ENCODE results near the gene CYTH4. TPM values are rescaled to one million over a fixed set of nuclear protein-coding genes. Genes with fewer than 3 reads are reported as not detected.

Gene CYTH4
- polyA plus RNA-seq, 1 donor from 2014 or later: not detected

- Histone ChIP-seq H3K79me2 (replicated peaks; ENCODE audit: insufficient read depth, low read length) (no peaks in the 10 kb centered on the region), H3K4me2 (ENCODE audit: low read length) (no peak overlapping the region), H3K27ac (ENCODE audit: low read length) (no peak overlapping the region)
These were observed 12.2 kb upstream of the CYTH4 start for GRCh38 chr22:37269936-37270678.

GRCh38 chr22:37270928-37271650 lies 11.2 kb upstream of the CYTH4 start:
- Histone ChIP-seq H3F3A (ENCODE audit: insufficient read depth, low read length, poor library complexity, severe bottlenecking) (no peaks in the 10 kb centered on the region), H3K9ac (ENCODE audit: low read length) (no peak overlapping the region), H3K9me3 (ENCODE audit: low read length) (no peaks in the 10 kb centered on the region), H4K20me1 (ENCODE audit: insufficient read depth) (no peaks in the 10 kb centered on the region), H2AFZ (ENCODE audit: low read depth, low read length) (no peak overlapping the region), H3K27me3 (ENCODE audit: insufficient read depth, low read depth, low read length) (no peaks in the 10 kb centered on the region), H3K9me2 (ENCODE audit: insufficient read depth, low read length) (no peaks in the 10 kb centered on the region), H3K4me3 (ENCODE audit: low read length) (no peak overlapping the region), H3K36me3 (ENCODE audit: insufficient read depth, low read length) (no peaks in the 10 kb centered on the region), H3K27ac (ENCODE audit: low read length) (no peak overlapping the region), H3K79me2 (replicated peaks; ENCODE audit: insufficient read depth, low read length) (no peaks in the 10 kb centered on the region), H3K4me2 (ENCODE audit: low read length) (no peak overlapping the region)
- no peak for TF ChIP-seq REST (IDR thresholded peaks at IDR 0.05; ENCODE audit: borderline replicate concordance)
- TF ChIP-seq CTCF (IDR thresholded peaks at IDR 0.05; ENCODE audit: poor library complexity, severe bottlenecking): no peak
- no peak for TF ChIP-seq MXI1 (conservative IDR thresholded peaks at IDR 0.05; ENCODE audit: poor library complexity, severe bottlenecking)
- no peak for TF ChIP-seq EZH2 (IDR thresholded peaks at IDR 0.05; ENCODE audit: borderline replicate concordance, insufficient read depth, low read length, poor library complexity, severe bottlenecking)
- no peak for TF ChIP-seq EP300 (conservative IDR thresholded peaks at IDR 0.05; ENCODE audit: poor library complexity, severe bottlenecking)
- no peak for TF ChIP-seq SMC3 (conservative IDR thresholded peaks at IDR 0.05; ENCODE audit: poor library complexity)
- TF ChIP-seq RAD21 (conservative IDR thresholded peaks at IDR 0.05): no peak
- TF ChIP-seq POLR2AphosphoS5 (IDR thresholded peaks at IDR 0.05): no peak
- TF ChIP-seq TAF1 (IDR thresholded peaks at IDR 0.05; ENCODE audit: low read depth): no peak

More at GRCh38 chr22:37269936-37270678, 12.2 kb upstream of the CYTH4 start:
- Histone ChIP-seq H3K9ac (ENCODE audit: low read length) (no peak overlapping the region), H3K9me3 (ENCODE audit: low read length) (no peaks in the 10 kb centered on the region), H3K36me3 (ENCODE audit: insufficient read depth, low read length) (no peaks in the 10 kb centered on the region), H4K20me1 (ENCODE audit: insufficient read depth) (no peaks in the 10 kb centered on the region), H3K27me3 (ENCODE audit: insufficient read depth, low read depth, low read length) (no peaks in the 10 kb centered on the region), H2AFZ (ENCODE audit: low read depth, low read length) (no peak overlapping the region), H3K9me2 (ENCODE audit: insufficient read depth, low read length) (no peaks in the 10 kb centered on the region), H3K4me3 (ENCODE audit: low read length) (no peak overlapping the region), H3F3A (ENCODE audit: insufficient read depth, low read length, poor library complexity, severe bottlenecking) (no peaks in the 10 kb centered on the region)
- TF ChIP-seq EP300 (conservative IDR thresholded peaks at IDR 0.05; ENCODE audit: poor library complexity, severe bottlenecking) (no peak), MXI1 (conservative IDR thresholded peaks at IDR 0.05; ENCODE audit: poor library complexity, severe bottlenecking) (no peak), SMC3 (conservative IDR thresholded peaks at IDR 0.05; ENCODE audit: poor library complexity) (no peak), REST (IDR thresholded peaks at IDR 0.05; ENCODE audit: borderline replicate concordance) (no peak)

Measured in neural cell (in vitro differentiated cells).